SU-DHL-6 (cell line): ENCODE measurements around the gene STARD9.
"Not testable (repeated sequence)": the region's sequence is repeated elsewhere in the genome, so short reads cannot be mapped to it uniquely, and the experiment has no call there.

ENCODE experiments used
- CTCF ChIP-seq: fragments of 200-600 bp; sonication (generic); IDR thresholded peaks from one replicate; pipeline ENCODE4 v1.5.1; 2017; ENCODE audit warnings: antibody characterized with exemption, mild to moderate bottlenecking, low read length, moderate library complexity; ENCODE audit not compliant: insufficient read depth, poor library complexity, severe bottlenecking
- EZH2phosphoT487 ChIP-seq: fragments of 200-600 bp; sonication (generic), shearing (Covaris generic); conservative IDR thresholded peaks from 2 replicates; pipeline ENCODE4 v1.6.1; 2018; ENCODE audit warnings: mild to moderate bottlenecking, antibody characterized with exemption, low read length, moderate library complexity, mixed read lengths

- not testable (repeated sequence) for TF ChIP-seq CTCF, EZH2phosphoT487
Measured at GRCh38 chr15:42766109-42766508, 190.7 kb downstream of the STARD9 start.
